NK-92 (cell line): ENCODE measurements around the gene DDX27.
A peak's percentile ranks its signal among the peaks of the same experiment; 100 is the strongest.
"Not testable (repeated sequence)": the region's sequence is repeated elsewhere in the genome, so short reads cannot be mapped to it uniquely, and the experiment has no call there.

Source experiments
- DNase-seq: peaks from one replicate; lab custom pipeline; 2025; ENCODE audit not compliant: unreplicated experiment; lab: John Stamatoyannopoulos, UW

The DDX27 gene, protein sequence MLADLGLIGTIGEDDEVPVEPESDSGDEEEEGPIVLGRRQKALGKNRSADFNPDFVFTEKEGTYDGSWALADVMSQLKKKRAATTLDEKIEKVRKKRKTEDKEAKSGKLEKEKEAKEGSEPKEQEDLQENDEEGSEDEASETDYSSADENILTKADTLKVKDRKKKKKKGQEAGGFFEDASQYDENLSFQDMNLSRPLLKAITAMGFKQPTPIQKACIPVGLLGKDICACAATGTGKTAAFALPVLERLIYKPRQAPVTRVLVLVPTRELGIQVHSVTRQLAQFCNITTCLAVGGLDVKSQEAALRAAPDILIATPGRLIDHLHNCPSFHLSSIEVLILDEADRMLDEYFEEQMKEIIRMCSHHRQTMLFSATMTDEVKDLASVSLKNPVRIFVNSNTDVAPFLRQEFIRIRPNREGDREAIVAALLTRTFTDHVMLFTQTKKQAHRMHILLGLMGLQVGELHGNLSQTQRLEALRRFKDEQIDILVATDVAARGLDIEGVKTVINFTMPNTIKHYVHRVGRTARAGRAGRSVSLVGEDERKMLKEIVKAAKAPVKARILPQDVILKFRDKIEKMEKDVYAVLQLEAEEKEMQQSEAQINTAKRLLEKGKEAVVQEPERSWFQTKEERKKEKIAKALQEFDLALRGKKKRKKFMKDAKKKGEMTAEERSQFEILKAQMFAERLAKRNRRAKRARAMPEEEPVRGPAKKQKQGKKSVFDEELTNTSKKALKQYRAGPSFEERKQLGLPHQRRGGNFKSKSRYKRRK

DNA sequence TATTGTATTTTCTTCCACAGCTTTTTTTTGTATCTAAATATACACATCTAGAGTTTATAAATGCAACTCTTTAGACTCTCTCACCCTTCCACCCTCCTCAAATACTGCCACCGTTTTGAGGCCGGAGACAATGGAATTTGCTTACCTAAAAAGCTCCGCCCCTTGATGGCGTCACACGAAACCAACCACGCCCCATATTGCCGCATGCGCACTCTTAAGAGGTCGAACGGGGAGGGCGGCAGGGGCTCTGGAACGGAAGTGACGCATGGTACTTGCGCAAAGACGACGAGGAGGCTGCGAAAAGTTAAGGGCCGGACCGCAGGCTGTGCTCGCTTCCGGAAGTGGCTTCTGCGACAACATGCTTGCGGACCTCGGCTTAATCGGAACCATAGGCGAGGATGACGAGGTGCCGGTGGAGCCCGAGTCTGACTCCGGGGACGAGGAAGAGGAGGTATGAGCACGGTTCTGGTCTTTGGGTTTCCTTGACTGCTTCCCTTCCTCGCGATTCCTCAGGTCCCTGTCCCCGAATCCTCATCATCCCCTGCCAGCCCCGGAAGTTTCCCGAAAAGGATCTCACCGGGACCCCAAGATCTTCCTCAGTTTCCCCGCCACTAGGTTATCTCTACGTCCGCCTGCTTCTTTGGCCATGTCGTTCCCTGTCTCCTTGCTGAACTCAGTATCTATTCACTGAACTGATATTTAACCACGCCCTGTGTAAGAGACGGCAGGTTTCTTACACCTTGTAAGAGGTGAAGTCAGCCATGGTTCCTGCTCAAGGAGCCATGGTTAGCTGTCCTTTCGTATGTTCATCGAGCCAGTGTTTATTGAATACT is at the start of gene DDX27:
TSS of gene DDX27 (plus strand) at position 326 of the 833 bp plus-strand sequence. CDS start at position 359, 33 bp downstream.
- peak; percentile 81 for DNase-seq

DNA sequence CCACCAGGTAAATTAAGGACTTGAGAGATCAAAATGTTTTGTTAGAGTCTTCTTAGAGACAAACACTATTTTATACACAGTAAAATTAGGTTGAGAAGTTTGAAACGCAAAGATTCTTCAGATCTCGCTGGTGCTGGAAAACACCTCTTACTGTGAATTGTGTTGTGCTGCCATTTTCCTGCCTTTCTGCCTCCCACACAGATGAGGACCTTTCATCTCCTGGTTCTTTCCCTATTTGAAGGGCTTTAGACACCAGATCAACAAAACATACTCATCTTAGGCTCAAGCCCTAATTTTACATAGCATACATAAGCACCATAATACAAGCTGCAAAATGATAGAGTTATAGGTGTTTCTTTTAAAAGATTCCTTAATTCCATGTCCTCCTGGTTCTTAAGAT is 49.7 kb upstream of the DDX27 start:
- DNase-seq = no peak

DNA sequence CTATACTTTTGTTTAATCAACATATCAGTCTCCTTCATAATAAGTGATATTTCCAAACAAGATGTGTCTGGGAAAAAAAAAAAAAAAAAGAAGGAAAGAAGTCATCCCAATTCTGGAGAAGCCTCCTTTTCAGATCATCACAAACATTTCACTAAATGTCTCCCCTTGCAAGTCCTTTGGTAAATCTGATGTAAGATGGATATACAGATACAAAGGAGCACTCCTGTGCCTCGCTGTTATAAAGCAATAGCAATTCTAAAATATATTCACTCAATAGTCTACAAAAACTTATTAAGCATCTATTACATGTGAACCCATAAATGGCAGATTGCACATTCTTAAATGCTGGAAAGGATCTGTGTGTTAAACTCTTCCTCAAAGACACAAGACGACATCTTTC is 48.5 kb upstream of the DDX27 start:
- DNase-seq = no peak

DNA sequence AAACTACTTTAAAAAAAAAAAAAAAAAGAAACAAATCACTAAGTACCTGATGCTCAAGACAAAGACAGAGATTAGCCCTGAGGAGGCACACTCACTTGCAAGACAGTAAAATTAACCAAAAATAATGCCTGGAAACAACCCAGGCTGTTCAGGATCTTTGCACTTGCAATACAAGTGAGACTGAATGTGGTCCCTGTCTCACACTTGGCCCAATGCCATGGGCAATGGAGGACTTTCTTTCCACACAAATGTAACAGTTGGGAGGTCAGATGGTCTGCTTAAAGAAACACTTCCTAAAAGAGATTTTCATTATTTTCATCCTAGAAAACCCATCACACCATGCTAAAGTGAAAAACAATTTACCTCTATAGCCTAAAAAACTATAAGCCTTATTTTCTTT is 47.3 kb upstream of the DDX27 start:
- DNase-seq = no peak

DNA sequence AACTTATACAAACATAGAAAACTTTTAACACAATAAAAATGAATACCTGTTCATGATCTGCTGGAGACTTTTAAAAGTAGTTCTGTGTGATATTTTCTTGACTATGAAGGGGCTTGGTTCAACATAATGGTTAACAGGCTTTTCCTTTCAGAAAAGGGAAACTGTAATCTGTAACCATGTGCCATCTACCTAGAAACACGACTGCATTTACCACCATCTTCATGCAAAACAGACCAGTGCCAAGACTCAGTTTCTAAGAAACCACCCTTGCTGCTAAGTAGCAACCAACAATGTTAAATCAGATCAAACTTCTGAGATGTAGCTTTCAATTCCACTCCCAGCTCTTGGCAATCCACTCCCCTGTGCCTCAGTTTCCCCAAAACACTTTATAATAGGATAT is 46.8 kb upstream of the DDX27 start:
- no peak for DNase-seq

DNA sequence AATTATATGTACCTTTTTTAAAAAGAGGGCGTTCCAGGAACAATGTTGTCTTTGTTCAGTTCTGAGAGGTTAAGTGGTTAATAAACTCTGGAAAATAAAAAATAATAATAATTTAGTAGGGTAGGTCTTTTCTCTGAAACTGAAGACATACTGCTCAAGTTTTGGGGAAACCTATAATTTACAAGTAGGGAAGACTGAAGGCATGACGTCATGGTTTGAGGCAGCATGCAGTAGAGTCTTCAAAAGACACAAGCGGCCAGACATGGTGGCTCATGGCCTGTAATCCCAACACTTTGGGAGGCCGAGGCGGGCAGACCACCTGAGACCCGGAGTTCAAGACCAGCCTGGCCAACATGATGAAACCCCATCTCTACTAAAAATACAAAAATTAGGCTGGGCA is 45.0 kb upstream of the DDX27 start:
- no peak for DNase-seq

DNA sequence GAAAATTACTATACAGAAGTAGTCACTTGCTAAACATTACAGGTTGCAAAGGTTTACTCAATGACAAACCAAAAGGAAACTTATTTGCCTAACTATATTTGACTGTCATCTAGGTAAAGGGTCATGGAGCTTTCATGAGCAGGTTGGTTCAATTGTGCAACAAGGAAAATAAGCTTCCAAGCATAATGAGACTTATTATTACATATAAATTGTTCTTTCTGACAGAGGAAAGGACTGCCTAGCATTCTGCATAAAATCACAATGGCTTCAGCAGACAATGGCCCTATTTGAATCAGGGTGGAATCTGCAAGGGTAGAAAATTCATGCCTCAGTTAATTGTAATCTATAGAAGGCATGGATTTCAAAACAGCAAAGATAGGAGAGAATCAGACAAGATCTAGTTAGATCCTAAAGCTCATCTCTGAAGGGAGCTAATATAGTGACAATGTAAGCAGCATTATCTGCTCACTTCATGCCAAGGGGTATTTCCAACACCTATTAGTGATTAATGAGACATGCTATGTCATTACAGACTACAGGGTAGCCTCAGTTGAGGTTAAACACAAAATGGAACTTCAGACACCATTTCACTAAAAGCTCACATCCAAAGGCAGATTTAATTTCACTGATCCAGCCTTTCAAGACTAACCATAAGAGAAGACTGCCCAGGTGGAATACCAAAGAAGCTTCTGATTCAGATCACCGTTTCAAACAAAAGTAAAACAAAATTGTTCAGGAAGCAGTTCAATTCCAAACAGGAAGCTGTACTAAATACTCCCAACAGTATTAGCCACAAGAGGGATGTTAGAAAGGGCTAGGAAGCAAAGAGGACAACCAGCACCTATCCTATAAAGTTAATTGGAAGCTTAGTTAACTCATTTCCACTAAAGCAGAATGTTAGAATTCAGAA is 39.6 kb upstream of the DDX27 start:
- no peak for DNase-seq

DNA sequence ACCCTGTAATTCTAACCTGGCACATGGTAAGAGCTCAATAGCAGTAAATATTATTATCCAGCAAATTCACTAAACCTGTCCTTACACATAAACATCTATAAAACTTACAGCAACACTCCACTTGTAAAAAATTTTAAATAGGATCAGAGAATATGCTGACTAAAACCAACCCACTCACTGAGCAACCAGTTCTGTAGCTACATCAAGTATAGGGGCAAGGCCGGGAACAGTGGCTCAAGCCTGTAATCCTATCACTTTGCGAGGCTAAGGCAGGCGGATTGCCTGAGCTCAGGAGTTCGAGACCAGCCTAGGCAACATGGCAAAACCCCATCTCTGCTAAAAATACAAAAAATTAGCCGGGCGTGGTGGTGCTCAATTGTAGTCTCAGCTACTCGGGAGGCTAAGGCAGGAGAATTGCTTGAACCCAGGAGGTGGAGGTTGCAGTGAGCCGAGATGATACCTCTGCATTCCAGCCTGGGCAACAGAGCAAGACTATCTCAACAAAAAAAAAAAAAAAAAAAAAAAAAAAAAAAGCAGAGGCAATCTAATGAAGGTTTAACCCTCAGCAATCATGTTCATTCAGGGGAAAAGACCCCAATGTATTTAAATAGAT is 37.8 kb upstream of the DDX27 start:
- DNase-seq = no peak

DNA sequence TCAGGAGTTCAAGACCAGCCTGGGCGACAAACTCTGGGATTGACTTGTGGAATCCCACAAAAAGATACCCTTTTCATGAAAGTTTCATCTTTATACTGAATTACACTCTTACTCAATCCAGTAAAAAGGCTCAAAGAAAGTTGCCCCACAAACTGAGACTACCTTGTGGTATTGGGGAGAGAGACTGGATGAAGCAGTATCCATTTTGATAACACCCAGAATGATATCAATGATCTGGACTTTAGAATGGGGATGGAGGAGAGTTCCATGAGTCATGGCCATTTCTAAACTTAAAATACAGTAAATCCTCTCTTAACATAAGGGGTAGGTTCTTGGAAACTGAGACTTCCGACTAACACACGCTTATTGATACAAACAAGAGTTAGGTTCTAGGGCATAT is 35.8 kb upstream of the DDX27 start:
- no peak for DNase-seq

DNA sequence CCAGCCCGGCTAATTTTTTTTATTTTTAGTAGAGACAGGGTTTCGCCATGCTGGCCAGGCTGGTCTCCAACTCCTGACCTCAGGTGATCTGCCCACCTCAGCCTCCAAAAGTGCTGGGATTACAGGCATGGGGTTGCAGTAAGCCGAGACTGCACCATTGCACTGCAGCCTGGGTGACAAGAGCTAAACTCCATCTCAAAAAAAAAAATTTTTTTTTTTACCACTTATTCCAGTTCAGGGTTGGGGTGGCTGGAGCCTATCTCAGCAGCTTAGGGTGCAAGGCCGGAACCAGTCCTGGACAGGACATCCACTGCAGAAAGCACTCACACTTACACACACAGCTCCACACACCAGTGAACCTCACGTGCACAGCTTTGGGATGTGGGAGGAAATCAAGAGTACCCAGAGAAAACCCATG is 35.1 kb upstream of the DDX27 start:
- not testable (repeated sequence) for DNase-seq

DNA sequence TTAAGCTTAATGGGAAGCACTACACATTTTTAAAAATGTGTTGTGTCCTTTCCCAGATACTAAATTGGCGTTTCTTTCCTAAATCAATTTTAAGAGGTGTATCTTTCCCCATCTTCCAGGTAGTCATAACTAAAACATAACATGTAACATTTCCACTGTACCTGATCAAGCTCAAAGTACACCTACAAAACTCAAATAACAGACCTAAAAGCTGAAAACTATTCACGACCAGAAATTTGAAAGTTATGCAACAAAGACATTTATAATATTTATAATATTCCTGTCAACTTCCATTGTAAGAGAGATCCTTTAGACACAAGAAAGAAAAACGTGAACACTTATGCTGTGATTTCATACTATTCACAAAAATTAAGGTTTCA is 34.5 kb upstream of the DDX27 start:
- DNase-seq = no peak

DNA sequence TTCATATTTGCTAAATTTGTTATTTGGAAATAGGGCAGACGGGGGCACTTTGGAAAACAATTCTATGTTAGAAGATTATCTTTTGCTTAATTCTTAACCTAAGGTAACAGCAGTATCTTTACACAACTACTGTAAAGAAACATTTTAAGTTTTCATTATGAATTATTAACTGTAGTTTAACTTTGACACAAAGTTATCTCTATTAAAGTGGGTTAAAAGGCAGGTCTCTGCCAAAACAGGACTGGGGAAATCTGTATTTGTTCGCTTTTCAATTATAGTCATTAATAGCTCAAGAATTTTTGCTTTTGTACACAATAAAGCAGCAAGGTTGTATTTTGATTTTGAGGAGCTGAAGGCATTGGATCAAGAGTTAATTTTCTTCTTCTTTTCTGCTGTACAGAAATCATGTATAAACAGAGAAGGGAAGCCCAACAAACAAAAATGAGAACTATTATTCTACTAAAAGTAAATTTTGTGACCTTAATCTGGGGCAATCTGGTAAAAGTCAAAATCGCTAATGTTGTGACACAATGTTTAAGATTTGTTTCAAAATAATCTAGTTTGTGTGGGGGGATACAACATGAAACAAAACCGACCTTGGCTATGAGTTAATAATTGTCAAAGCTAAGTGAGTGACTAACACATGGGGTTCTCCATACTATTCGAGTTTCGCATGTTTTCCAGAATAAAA is 34.0 kb upstream of the DDX27 start:
- no peak for DNase-seq

DNA sequence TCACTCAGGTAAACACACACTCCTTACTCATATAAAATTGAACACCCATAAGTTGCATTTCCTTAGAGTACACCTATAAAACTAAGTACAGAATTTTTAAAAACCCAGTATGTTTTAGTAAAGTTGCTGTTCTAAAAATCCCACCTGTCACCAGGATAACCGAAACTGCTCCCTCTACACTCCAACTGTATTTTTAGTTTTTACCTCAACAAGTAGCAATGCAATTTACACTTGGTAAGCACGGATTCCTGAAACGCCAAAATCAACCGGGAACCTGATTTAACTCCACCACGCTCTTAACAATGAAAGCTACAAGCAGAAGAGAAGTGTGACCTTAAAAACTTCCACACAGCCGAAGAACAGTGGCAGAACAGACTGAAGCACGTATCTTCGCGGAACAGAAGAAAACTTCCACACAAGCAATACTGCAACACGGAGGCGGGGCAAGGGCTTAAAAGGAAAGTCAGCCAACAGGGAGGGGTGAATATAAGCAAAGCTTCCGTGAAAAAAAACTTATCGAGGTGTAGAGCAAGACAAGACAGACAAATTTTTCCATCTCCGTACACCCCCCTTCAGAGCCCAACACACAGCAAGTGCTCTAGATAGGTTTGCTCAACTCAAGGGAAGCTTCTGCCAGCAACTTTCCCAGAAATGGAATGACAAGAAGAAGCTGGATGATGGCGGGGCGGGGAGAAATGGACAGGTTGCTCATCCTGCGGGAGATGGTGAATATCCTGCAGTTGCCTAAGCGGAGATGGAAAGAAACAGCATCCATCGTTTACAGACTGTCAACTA is 32.5 kb upstream of the DDX27 start:
- DNase-seq = no peak

DNA sequence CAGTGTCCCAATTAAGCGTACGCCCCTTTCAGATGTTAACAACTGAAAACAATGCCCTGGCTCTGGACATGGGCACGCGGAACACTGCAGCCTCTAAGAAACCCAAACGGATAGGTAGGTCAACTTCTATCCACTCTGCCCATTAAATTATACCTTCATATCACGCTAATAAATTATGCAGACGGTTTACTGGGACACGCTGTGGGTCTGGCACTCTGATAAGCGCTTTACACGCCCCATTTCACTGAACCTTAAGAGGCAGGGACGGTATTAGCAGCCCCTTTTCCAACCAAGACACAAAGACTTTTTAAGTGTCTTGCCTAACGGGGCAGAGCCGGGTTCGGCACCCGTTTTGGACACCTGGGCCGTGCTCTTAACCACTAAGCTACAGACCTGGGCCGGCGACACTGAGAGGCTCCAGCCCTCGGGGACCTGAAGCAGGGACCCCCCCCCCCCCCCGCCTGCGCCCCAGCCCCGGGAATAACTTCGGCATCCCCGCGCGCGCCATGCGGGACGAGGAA is 31.8 kb upstream of the DDX27 start:
- no peak for DNase-seq

DNA sequence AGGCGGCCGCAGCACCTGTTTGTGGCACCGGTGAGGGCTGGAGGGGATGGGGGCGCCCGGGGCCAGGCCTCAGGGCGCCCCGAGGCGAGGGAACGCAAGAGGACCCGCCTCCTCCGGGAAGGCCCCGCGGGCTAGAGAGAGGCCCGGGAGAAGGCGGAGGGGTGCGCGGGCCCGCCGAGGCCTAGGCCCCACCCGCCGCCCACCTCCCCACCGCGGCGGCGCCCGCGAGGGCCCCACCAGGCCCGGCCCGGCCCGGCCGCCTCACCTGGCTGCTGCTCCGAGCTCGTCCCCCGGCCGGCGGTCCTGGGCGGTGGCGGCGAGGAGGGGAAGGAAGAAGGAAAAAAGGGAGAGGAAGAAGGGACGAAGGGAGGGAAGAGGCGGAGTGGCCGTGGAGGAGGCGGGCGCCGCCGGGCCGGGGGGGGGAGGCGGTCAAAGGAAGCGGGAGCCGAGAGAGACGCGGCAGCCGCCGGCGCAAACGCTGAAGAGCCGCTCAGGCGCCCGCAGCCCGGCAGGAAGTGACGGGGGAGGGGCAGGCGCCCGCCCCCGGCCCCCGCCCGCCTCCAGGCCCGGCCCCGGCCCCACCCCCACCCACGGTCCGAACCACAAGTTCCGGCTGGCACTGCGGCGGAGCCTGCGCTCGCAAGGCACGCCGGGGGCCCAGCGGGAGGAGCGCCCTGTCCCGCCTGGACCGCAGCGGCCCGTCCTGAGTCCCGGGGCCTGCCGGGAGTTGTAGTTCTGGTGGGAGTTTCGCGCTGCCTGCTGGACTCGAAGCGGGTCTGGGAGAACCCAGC is 31.2 kb upstream of the DDX27 start, which contains the start of gene STAU1:
TSS of gene STAU1 (minus strand) at position 484 of the 791 bp plus-strand sequence. CDS start 22,133 bp downstream, outside the sequence.
- peak; percentile 50 for DNase-seq

DNA sequence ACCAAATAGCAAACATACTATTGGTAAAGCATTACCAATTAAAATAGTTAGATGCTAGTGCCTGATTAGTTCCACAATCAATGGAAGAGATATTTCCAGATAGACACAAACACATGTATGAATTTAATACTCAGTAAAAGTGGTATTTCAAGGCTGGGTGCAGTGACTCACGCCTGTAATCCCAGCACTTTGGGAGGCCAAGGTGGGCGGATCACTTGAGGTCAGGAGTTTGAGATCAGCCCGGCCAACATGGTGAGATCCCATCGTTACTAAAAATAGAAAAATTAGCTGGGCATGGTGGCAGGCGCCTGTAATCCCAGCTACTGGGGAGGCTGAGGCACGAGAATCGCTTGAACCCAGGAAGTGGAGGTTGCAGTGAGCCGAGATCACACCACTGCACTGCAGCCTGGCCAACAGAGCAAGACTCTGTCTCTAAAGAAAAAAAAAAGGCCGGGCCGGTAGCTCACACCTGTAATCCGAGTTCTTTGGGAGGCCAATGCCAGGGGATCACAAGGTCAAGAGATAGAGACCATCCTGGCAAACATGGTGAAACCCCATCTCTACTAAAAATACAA is 26.2 kb upstream of the DDX27 start:
- DNase-seq = not testable (repeated sequence)

DNA sequence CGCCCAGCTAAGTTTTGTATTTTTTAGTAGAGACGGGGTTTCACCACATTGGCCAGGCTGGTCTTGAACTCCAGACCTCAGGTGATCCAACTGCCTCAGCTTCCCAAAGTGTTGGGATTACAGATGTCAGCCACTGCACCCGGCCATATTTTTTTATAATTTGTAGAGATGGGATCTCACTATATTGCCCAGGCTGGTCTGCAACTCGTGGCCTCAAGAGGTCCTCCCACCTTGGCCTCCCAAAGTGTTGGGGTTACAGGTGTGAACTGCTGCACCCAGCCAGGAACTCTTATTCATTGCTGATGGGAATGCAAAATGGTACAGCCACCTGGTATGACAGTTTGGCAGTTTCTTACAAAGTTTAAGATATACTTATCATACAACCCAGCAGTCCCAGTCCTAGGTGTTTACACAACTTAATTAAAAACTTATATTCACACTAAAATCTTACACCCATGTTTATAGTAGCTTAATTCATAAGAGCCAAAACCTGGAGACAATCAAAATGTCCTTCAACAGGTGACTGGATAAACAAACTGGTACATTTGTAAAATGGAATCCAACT is 19.4 kb upstream of the DDX27 start:
- DNase-seq = no peak
